Activated naive CD4-positive, alpha-beta T cell treated with anti-CD3 and anti-CD28 coated beads, Interleukin-2, amount 50 U/mL, for 16 hours (primary cell): Measurements from ENCODE around the gene WDR59.
"Not testable (repeated sequence)": the region's sequence is repeated elsewhere in the genome, so short reads cannot be mapped to it uniquely, and the experiment has no call there.

ENCODE experiments used
- DNase-seq: peaks from one replicate; pipeline ENCODE4 v3.0.0-alpha.2; 2020

WDR59 gene

DNA sequence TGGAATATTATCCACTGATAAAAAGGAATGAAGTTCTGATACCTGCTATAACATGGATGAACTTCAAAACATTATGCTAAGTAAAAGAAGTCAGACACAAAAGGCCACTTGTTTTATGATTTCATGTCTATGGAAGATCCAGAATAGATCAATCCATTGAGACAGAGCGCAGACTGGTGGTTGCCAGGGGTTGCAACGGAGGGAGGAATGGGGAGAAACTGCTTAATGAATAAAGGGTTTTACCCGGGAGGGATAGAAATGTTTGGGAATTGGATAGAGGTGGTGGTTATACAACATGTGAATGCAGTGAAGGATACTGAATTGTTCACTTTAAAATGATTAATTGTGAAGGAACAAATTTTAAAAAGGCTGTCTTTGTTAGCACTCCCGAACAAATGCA, 30.2 kb downstream of the WDR59 start:
- DNase-seq, result no peak

DNA sequence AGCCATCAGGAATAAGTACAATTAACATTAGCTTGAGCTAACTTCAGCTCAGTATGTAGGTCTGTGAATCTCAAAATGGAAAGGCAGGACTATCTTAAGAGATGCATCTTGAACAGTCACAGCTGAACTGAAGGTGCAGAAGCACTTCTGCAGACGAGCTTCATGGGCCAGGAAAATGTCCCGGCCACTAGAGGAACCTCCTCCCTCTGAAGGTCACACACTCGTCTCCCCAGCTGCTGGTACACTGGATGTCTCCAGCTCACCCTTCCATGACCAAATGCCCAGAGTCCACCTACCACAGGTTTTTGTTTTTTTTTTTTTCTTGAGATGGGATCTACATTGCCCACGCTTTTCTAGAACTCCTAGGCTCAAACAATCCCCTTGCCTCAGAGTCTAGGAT, 33.2 kb downstream of the WDR59 start:
- DNase-seq, result no peak

DNA sequence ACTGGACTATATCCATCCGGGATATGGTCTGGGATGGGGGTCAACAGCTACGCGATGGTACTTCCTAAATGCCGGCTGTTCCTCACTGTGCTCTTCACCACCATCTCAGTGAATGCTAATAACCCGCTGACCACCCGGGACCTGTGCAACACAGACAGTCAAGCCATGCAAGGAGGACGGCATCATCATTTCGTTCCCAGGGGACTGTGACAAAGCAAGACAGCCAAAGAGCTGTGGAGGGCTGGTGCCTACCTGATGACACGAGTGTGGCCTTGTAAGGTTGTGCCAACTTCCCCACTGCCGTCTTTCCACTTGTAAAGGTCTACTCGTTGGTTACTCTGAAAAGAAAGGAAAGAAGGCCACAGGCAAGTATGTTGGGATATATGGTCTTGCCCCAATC, 33.7 kb downstream of the WDR59 start:
- DNase-seq, result no peak

DNA sequence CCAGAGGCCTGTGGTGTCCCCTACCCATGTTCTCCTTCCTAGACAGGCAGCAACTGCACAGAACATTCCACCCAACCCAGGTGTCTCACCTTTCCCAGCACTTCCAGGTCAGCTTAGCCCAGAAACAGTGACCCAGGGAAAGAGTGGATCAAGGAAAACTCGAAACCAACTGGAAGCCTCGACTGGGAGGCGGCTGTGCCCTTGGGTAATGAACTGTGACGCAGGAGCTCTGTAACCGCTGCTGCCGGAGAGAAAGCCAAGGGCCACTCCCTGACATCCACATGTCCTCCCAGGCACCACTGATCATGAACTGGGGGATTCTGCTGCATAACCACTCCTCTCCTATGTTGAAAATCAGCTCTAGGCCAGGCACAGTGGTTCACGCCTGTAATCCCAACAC, 34.4 kb downstream of the WDR59 start:
- DNase-seq, result no peak

DNA sequence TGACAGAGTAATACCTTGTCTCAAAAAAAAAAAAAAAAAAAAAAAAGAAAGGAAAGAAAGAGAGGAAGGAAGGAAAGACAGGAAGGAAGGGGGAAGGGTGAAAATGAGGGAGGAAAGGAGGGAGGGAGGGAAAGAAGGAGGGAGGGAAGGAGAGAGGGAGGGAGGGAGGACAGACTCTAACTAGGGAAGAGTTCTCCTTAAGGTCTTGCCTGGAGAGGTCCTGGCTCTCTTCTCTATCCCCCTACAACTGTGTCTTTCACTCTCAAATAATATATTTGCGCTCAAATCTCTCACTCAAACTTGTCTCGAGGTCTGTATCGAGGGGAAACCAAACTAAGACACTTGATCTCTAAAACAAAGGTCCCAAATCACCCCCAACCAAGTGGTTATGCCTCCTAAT, 35.6 kb downstream of the WDR59 start:
- no peak for DNase-seq

DNA sequence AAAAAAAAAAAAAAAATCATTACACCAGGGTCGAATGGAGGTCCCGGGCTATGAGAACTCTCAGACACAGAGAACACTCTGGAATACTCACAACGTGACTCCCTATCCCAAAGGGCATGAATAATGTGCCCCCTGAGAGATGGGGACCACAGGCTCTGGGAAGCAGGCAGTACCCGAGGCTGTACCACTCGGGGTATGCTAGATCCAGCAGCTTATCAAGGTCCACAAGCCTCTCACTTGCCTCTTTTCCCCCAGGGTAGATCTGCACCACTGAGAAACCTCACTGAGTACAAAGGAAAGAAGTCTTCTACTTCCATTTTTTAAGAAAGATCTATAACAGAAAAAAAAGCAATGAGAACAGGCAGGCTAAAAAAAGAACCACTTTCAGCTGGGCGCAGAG, 40.5 kb downstream of the WDR59 start:
- no peak for DNase-seq

DNA sequence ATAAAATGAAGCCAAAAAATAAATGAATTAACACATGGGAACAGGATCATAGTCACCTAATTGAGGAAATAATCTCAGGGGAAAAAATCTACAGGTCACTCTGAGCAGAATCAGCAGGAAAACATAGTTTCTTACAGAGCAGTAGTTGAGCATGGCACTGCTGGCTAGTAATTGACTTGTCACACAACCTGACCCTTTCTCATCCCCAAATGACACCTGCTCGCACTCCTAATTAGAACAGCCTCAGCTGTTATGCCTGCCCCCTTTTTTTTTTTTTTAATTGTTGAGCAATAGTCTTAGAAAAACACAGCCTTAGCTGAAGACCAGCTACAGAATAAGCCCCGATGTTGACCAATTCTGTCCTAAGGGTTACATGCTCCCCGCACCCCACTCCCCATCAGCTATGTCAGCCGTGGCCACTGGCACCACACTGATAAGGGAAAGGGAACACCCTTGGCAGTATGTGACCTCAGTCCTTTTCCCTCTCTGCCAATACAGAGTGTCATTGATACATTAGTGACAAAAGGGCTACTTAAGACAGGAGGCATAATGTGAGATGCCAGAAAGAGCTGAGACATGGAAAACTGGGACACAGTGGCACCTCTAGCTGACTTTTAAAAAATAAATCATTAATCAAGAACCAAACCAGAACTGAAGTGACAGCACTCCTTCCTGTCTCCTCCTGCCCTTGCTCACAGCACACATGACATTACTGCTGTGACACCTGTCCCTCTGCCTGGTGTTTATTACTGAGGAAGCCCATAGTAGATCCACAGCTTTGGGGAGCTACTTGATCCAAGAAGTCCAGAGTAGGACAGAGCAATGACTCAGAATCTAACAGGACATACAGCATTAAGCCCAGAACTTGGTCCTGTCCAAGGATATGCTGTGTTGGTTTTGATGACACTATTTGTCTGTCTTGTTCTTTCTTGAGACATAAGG, 41.7 kb downstream of the WDR59 start:
- no peak for DNase-seq

DNA sequence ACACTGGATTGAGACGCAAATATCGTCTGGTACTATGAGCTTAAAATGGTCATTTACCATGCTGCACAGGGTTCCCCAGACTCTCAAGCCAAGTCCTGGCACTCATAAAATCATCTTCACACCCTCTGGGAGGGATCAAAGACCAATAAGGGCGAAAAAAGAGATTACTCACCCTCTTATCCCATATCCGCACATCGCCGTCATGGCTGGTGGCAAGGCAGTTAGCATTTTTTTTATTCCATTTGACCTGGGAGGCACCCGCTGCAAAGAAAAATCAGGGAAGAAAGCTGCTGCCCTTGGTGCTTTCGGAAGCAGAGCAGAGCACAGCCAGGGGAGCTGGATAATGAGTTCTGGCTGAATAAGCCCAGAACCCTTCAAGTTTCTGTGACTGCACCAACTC, 42.4 kb downstream of the WDR59 start:
- no peak for DNase-seq

DNA sequence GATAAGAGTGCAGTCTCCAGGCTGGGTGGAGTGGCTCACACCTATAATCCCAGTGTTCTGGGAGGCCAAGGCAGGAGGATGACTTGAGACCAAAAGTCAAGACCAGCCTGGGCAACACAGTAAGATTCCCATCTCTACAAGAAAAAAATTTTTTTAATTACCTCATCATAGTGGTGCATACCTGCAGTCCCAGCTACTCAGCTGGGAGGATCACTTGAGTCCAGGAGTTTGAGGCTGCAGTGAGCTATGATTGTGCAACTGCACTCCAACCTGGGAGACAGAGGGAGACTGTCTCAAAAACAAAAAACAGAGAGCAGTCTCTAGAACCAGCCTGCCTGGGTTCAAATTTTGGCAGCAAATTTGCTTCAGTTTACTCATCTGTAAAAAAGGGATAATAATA, 45.2 kb downstream of the WDR59 start:
- no peak for DNase-seq

DNA sequence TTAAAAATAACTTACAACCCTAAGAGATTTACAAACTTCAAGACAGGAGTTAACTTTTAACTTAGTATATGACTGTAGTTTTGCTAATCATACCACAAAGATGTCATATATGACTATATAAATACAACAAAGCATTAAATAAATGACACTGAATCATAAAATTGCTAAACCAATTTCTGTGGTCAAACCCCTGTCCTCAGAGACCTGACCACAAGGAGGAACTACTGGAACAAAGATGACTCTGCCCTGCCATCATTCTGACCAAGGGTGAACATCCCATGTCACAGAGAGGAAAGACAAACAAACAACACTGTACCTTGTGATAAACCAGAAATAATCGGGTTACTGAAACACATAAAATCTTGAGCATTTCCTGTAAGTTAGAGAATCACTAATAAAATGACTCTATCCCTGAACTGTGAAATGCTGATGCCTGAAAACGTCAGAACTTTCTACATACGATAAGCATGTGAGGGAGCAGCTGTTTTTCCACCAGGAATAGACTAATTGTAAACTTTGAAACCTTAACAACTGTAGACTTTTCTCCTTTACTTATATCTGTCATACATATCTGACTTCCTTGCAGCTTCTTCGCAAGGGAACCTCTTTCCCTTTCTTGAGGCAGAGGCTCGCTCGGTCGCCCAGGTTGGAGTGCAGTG, 47.9 kb downstream of the WDR59 start:
- DNase-seq, result no peak

DNA sequence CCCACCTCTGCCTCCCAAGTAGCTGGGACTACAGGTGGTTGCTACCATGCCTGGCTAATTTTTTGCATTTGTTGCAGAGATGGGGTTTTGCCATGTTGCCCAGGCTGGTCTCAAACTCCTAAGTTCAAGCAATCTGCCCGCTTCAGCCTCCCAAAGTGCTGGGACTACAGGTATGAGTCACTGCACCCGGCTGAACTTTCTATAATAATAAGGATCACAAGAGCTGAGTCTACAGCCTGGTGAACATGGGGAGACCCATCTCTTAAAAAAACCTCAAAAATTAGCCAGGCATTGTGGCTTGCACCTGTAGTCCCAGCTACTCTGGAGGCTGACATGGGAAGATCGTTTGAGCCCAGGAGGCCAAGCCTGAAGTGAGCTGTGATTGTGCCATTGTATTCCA, 53.5 kb downstream of the WDR59 start:
- no peak for DNase-seq

DNA sequence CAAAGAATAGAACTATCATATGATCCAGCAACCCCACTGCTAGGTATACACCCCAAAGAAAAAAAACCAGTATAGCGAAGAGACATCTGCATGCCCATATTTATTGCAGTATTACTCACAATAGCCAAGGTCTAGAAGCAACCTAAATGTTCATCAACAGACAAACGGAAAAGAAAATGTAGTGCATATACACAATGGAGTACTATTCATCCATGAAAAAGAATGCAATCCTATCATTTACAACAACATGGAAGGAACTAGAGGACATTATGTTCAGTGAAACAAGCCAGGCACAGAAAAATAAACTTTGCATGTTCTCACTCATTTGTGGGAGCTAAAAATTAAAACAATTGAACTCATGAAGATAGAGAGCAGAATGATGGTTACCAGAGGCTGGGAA, 55.3 kb downstream of the WDR59 start:
- no peak for DNase-seq

DNA sequence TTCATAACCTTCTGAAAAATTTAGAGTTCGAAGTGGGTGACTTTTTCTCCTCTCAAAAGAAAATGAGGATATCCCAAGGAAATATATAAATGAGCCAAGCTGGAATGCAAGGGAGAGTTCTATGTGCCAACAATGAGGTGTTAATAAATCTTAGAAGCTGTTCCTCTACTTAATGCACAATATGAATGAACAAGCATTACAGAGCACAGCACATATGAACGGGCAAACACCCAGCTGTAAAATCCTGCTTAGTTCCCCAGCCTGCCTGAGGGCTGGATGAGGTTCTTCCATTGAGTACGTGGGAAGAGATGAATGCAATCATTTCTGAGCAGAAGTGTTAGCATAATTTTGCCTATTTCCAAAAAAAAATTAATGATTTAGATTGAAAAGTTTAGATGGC, 58.1 kb downstream of the WDR59 start:
- DNase-seq, result no peak

DNA sequence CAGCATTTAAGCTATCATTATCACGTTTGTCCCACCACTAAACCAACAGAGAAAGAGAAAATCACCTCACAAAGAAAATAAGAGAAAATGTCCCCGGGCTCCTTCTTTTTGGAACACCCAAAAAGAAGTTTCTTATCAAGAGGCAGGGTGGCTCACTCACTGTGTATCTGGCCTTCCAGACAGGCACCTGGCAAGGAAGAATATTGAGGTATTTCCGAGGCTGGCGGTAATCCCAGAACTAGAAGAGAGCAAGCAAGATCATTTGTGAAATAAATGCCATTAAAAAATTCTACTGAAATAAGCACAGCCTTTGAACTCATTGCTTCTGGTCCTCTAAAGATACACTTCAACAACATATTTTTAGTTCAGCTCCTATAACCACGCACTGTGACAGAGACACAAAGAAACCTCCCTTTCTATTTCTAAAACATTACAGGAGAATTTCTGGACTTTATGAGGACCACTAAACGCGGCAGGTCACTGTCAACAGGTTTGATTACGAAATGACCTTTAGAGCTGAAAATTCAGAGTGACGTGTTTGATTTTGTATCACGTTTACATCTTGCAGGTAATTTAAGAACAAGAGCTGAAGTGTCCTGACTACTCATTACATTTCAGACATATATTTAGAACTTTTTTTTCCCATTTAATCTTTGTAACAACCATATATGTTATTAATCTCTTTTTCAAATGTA, 61.0 kb downstream of the WDR59 start:
- no peak for DNase-seq

DNA sequence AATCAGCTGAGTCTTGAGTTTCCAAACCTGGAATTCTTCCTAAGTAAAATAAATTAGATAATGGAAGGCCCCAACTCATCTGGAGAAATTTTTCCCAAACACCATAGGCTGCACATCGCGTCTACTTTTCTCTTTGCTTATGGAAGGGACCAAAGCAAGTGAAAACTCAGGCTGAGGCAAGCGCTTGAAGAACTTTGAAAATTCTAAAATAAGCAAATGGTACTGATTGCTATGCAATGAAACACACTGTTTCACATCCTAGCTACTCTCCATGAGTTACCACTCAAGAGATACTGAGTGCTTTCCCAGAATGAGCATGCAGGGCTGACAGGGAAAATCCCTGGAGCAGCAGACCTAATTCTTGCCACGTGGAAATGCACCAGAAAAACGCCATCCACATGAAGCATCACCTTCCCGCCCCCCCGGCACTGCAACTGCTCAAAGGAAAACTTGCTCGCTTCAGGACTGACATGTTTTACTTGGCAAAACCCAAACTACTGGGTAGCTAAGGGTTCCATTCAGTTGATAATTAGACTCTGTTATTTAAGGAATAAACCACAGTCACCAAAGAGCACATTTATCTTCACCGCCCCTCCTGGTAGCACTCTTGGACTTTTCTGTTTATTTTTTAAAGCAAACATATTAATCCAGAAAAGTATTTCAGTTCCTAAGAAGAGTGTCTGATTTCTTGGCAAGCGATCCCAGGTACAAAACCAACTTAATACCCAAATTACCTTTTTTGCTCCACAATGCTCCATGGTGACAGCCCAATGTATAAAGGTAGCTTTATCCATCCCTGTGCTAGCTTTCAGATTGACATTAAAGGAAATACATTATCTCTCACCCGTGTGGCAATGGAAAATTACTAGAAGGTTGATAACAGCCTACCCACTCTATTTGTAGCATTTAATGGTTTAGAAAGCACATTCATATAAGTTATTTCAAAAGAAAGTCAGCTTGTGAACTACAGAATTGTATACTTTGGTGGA, 62.5 kb downstream of the WDR59 start:
- no peak for DNase-seq

DNA sequence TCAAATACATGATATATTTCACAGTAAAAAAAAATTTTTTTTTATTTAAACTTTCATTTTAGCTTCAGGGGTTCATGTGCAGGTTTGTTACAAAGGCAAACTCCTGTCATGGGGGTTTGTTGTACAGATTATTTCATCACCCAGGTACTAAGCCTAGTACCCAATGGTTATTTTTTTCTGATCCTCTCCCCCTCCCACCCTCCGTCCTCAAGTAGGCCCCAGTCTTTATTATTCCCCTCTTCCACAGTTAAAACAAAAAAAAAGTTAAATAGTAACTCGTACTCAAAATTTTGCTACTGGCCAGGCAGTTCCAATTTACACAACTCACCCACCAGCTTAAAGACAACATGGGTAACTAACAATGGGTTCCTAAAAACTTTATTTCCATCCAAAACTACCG, 63.9 kb downstream of the WDR59 start:
- no peak for DNase-seq

DNA sequence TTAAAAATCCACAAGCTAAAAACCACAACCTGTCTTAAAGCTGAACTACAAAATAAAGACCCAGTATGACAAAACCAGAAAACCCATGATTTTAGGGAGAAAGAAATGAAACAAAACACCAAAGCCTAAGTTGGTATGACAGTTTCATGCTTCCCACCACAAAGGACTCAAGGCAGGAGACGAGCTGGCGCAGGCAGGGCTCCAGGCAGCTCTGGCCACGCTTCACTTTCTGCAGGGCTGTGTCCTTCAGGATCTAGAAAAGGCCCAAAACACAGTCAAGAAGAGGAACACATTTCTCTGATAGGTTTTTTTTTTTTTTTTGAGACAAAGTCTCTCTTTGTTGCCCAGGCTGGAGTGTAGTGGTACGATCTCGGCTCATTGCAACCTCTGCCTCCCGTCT, 75.3 kb downstream of the WDR59 start:
- no peak for DNase-seq

DNA sequence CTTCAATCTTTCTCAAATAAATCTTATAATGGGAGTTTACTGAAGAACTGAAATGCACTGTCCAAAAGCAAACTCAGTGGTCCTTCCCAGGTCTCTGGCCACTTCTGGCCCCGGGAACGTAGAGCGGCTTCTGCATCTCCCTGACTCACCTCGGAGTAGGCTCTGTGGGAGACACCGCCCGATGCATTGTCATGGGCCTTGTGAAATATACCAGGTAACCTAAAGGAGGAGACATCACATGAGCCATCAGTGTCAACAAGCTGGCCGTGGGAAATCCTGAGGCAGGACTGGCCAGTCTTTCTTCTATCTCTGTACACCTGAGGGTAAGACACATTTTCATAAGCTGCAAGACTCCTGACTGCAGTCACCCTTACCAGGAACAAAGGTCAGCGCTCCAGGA, 76.2 kb downstream of the WDR59 start:
- not testable (repeated sequence) for DNase-seq

DNA sequence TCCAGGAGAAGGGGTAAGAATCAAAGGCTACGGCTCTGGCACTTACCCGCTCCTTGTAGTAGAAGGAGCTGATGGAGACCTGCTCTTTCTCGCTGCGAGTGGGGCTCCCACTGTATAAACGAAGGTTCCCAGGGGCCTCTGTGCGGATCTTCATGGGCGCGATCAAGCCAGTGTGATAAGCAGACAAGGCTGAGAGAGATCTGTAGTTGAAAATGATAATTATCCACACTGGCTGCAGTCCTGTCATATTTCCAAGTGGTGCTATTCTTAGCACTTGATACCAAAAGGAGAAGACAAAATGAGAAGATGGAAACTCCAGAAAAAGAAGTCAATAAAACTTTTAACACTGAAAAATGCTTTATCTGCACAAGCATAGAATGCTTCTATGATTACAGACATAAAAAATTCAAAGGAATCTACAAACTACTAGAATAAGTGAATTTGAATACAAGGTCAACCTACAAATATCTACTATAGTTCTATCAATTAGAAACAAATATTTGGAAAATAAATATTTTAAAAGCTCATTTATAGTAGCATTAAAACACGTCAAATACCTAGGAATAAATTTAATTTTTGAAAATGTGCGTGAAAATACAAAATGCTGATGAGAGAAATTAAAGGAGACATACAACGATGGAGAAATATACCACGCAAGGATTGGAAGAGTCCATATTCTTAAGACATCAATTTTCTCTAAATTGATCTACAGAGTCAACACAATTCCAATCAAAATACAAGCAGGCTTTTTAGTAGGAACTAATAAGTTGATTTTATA, 80.8 kb downstream of the WDR59 start:
- DNase-seq, result no peak

DNA sequence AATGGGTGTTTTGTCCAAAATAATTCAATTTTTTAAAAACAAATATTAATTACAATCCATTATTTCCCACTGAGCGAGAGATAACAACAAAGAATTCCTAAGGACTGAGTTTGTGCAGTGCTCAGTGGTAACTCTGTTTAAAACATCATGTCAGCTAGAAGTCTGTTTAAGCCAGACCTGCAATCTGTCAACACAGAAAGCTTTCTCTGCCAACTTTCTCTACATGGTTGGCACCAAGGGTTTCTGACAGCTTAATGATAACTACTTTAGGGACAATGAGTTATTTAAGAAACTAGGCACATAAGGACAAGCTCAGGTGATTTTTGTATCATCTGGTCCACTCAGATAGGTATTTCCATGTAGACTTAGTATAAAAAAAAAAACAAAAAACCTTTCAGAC, 81.8 kb downstream of the WDR59 start:
- DNase-seq, result no peak

DNA sequence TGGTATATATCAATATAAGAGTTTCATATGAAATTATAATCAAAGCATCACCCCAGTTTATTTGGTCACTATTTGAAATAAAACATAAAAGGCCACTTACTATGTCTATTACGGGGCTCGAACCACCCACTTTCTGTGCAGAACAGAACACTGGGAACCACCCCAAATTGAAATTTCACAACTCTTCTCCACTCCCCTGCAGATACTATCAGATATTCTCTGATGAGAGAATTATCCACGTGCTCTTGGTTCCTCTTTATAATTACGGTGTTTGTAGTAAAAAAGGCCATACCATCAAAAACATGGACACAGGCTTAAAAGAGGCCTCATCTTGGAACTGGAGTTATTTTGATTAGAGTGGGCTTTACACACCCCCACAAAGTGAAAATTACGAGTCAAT, 82.8 kb downstream of the WDR59 start:
- DNase-seq, result no peak

DNA sequence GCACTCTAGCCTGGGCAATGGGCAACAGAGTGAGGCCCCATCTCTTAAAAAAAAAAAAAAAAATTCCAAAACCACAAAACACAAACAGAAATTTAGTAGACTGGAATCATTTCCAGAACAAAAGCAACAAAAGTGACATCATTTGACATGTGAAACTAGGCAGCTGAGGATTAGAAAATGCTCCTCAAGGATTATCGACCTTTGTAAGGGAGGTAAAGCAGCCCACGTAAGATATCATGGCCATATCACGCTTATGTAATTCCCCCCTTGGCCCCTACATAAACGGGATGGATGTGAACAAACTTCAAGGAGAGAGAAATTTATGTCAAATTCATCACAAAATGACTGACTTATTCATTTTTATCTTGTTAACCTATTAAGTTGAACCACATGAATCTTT, 83.3 kb downstream of the WDR59 start:
- no peak for DNase-seq
